ENCODE measurements around the gene KRTAP9-3. TPM values are rescaled to one million over a fixed set of nuclear protein-coding genes. Genes with fewer than 3 reads are reported as not detected.
"Not testable (repeated sequence)": the region's sequence is repeated elsewhere in the genome, so short reads cannot be mapped to it uniquely, and the experiment has no call there.

Gene KRTAP9-3
- total and polyA plus RNA-seq, 2 donors (not counting 1 experiment from before 2014, with no cell fraction given) = not detected

- DNase-seq (peak; percentile 0), ATAC-seq (ENCODE audit: low read depth) (no peak)
- no peak overlapping the region for H3K4me2 ChIP-seq (replicated peaks; ENCODE audit: low read depth, low read length, poor library complexity, severe bottlenecking)
- H3K79me2 ChIP-seq (ENCODE audit: control insufficient read depth, insufficient read depth, low read length) = no peaks in the 10 kb centered on the region
- H3K4me1 Mint-ChIP-seq = peaks cover 2% of the 10 kb centered on the region
- no peak overlapping the region for H3K9ac ChIP-seq (ENCODE audit: low read length)
- H3K9me3 Mint-ChIP-seq (ENCODE audit: insufficient read depth) = no peaks in the 10 kb centered on the region
- no peak overlapping the region for H3K4me3 Mint-ChIP-seq
- CTCF ChIA-PET = no interaction called here
- POLR2A ChIA-PET = no interaction called here
- 100% methylated on average over 1 of the region's 1 CpG for WGBS (ENCODE audit: insufficient coverage)
- H4K20me1 ChIP-seq (ENCODE audit: control insufficient read depth, insufficient read depth, low read length, poor library complexity, severe bottlenecking) = no peaks in the 10 kb centered on the region
- H3K4me1 ChIP-seq (ENCODE audit: control insufficient read depth in 2 of 2, insufficient read depth in 2 of 2, low read length in 2 of 2) = no peaks in the 10 kb centered on the region
- TF ChIP-seq EZH2 (IDR thresholded peaks at IDR 0.05; ENCODE audit: borderline replicate concordance, insufficient read depth, low read depth, low read length, poor library complexity, severe bottlenecking) = no peak
- no peak for TF ChIP-seq CTCF (IDR thresholded peaks at IDR 0.05)
- no peak overlapping the region for H3K27ac ChIP-seq (ENCODE audit: low read length in 2 of 2)
- H3K36me3 ChIP-seq (replicated peaks in 1 of 2; ENCODE audit: control extremely low read depth in 1 of 2, control insufficient read depth in 1 of 2, extremely low read depth in 1 of 2, insufficient read depth in 2 of 2, low read length in 1 of 2) = no peaks in the 10 kb centered on the region
- peaks cover 0 to 1% (median 0%) of the 10 kb centered on the region in 3 donors for H3K9me3 ChIP-seq (ENCODE audit: control extremely low read depth in 1 of 3, control insufficient read depth in 2 of 3, insufficient read depth in 1 of 3, low read length in 2 of 3)
- intact Hi-C loops (cut with micrococcal nuclease) = no loop called here
- peaks cover 36% of the 10 kb centered on the region for H3K27me3 Mint-ChIP-seq
- no peak overlapping the region for H2AFZ ChIP-seq (ENCODE audit: insufficient read depth, low read depth, low read length, poor library complexity, severe bottlenecking)
- no peak overlapping the region for H3K27ac Mint-ChIP-seq
- peaks cover 0 to 2% (median under 1%) of the 10 kb centered on the region in 4 experiments for H3K27me3 ChIP-seq (replicated peaks in 1 of 4; ENCODE audit: control extremely low read depth in 1 of 4, control insufficient read depth in 3 of 4, insufficient read depth in 4 of 4, low read length in 3 of 4)
- no peak overlapping the region for H3K4me3 ChIP-seq (ENCODE audit: control extremely low read depth in 1 of 5, extremely low read depth in 1 of 5, insufficient read depth in 1 of 5, low read depth in 2 of 5, low read length in 4 of 5)
Measured at GRCh38 chr17:41251261-41251660, 19.0 kb downstream of the KRTAP9-3 start.

DNA sequence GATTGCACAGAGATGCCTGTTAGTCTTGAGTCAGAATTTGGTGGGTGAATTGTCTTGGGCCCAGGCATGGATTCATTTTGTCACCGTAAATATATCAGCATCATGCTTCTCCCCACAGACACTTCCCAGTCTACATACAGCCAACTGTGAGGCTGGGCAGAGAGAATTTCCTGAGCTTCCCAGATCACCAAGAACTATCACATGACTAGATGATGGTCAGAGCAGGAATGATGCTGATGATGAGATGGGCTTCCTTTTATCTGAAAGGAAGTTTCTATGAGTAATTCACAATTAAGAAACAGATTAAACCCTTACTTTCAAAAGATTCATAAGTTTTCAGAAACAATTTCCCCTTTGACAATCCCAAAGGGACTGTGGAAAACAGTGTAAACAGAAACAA is 22.6 kb downstream of the KRTAP9-3 start:
- Histone ChIP-seq H3K4me3 (ENCODE audit: control extremely low read depth in 1 of 5, extremely low read depth in 1 of 5, insufficient read depth in 1 of 5, low read depth in 2 of 5, low read length in 4 of 5) (no peak overlapping the region), H4K20me1 (ENCODE audit: control insufficient read depth, insufficient read depth, low read length, poor library complexity, severe bottlenecking) (no peaks in the 10 kb centered on the region), H3K27ac (ENCODE audit: low read length in 2 of 2) (no peak overlapping the region), H3K4me1 (ENCODE audit: control insufficient read depth in 2 of 2, insufficient read depth in 2 of 2, low read length in 2 of 2) (no peaks in the 10 kb centered on the region), H3K79me2 (ENCODE audit: control insufficient read depth, insufficient read depth, low read length) (no peaks in the 10 kb centered on the region), H3K9ac (ENCODE audit: low read length) (no peak overlapping the region), H3K9me3 (ENCODE audit: control extremely low read depth in 1 of 3, control insufficient read depth in 2 of 3, insufficient read depth in 1 of 3, low read length in 2 of 3) (no peaks in the 10 kb centered on the region), H3K36me3 (replicated peaks in 1 of 2; ENCODE audit: control extremely low read depth in 1 of 2, control insufficient read depth in 1 of 2, extremely low read depth in 1 of 2, insufficient read depth in 2 of 2, low read length in 1 of 2) (no peaks in the 10 kb centered on the region), H2AFZ (ENCODE audit: insufficient read depth, low read depth, low read length, poor library complexity, severe bottlenecking) (no peak overlapping the region), H3K27me3 (replicated peaks in 1 of 4; ENCODE audit: control extremely low read depth in 1 of 4, control insufficient read depth in 3 of 4, insufficient read depth in 4 of 4, low read length in 3 of 4) (peaks cover 0 to 10% (median 3%) of the 10 kb centered on the region in 4 experiments), H3K4me2 (replicated peaks; ENCODE audit: low read depth, low read length, poor library complexity, severe bottlenecking) (no peak overlapping the region)
- intact Hi-C loops (cut with micrococcal nuclease) = no loop called here
- Mint-ChIP-seq H3K4me1 (no peaks in the 10 kb centered on the region), H3K9me3 (ENCODE audit: insufficient read depth) (no peaks in the 10 kb centered on the region), H3K27ac (no peak overlapping the region), H3K27me3 (peaks cover 63% of the 10 kb centered on the region), H3K4me3 (no peak overlapping the region)
- DNase-seq (no peak), ATAC-seq (ENCODE audit: low read depth) (no peak)
- WGBS (ENCODE audit: insufficient coverage) = no CpG with 5 or more reads among the region's 1 CpG
- POLR2A ChIA-PET = no interaction called here
- TF ChIP-seq EZH2 (IDR thresholded peaks at IDR 0.05; ENCODE audit: borderline replicate concordance, insufficient read depth, low read depth, low read length, poor library complexity, severe bottlenecking) = no peak
- TF ChIP-seq CTCF (IDR thresholded peaks at IDR 0.05) = no peak
- CTCF ChIA-PET = no interaction called here

DNA sequence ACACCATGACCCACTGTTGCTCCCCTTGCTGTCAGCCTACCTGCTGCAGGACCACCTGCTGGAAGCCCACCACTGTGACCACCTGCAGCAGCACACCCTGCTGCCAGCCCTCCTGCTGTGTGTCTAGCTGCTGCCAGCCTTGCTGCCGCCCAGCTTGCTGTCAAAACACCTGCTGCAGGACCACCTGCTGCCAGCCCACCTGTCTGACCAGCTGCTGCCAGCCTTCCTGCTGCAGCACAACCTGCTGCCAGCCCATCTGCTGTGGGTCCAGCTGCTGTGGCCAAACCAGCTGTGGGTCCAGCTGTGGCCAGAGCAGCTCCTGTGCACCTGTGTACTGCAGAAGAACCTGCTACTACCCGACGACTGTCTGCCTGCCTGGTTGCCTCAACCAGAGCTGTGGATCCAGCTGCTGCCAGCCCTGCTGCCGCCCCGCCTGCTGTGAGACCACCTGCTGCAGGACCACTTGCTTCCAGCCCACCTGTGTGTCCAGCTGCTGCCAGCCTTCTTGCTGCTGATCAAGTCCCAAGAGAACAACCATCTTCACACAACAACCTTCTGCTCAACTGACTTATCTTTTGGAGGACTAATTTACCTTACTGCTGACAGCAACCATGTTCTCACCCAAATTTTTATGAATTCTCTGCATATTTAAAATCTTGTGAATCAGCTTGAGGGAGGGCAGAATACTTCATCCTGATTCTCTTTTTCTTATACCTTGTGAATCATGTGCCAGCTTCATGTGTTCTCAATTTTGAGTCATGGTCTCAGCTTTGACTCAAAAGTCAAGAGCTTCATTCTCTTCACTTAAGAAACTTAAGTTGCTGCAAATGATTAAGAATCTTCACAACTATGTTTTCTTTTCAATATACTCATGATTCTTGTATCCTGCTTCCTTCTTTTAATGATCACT is 23.4 kb downstream of the KRTAP9-3 start, which contains the start of gene KRTAP9-9:
TSS of gene KRTAP9-9 (plus strand) at position 4 of the 910 bp plus-strand sequence.
- H3K9me3 ChIP-seq (ENCODE audit: control extremely low read depth in 1 of 3, control insufficient read depth in 2 of 3, insufficient read depth in 1 of 3, low read length in 2 of 3); intact Hi-C loops (cut with micrococcal nuclease); H3K9me3 Mint-ChIP-seq (ENCODE audit: insufficient read depth); H2AFZ ChIP-seq (ENCODE audit: insufficient read depth, low read depth, low read length, poor library complexity, severe bottlenecking); H3K4me1 ChIP-seq (ENCODE audit: control insufficient read depth in 2 of 2, insufficient read depth in 2 of 2, low read length in 2 of 2); H3K4me2 ChIP-seq (replicated peaks; ENCODE audit: low read depth, low read length, poor library complexity, severe bottlenecking); H3K4me3 Mint-ChIP-seq; H4K20me1 ChIP-seq (ENCODE audit: control insufficient read depth, insufficient read depth, low read length, poor library complexity, severe bottlenecking); H3K27ac Mint-ChIP-seq; H3K4me3 ChIP-seq (ENCODE audit: control extremely low read depth in 1 of 5, extremely low read depth in 1 of 5, insufficient read depth in 1 of 5, low read depth in 2 of 5, low read length in 4 of 5); POLR2A ChIA-PET; H3K36me3 ChIP-seq (replicated peaks in 1 of 2; ENCODE audit: control extremely low read depth in 1 of 2, control insufficient read depth in 1 of 2, extremely low read depth in 1 of 2, insufficient read depth in 2 of 2, low read length in 1 of 2); CTCF ChIA-PET; H3K4me1 Mint-ChIP-seq; H3K27me3 ChIP-seq (replicated peaks in 1 of 4; ENCODE audit: control extremely low read depth in 1 of 4, control insufficient read depth in 3 of 4, insufficient read depth in 4 of 4, low read length in 3 of 4); H3K9ac ChIP-seq (ENCODE audit: low read length); ATAC-seq (ENCODE audit: low read depth); H3K27ac ChIP-seq (ENCODE audit: low read length in 2 of 2); H3K79me2 ChIP-seq (ENCODE audit: control insufficient read depth, insufficient read depth, low read length): not testable (repeated sequence)
- WGBS (ENCODE audit: insufficient coverage) = 72% methylated on average over 5 of the region's 5 CpGs
- peak; percentile 1 for DNase-seq
- peaks cover 65% of the 10 kb centered on the region for H3K27me3 Mint-ChIP-seq
